Stimulated activated CD8-positive, alpha-beta memory T cell treated with anti-CD3 and anti-CD28 coated beads, Interleukin-7, amount 100 ng/mL, for 24 hours (primary cell): ENCODE measurements around the gene HSPA12B.

ENCODE experiments used
- DNase-seq: peaks from one replicate; pipeline ENCODE4 v3.0.0-alpha.2; 2020; ENCODE audit warnings: low read depth

Gene HSPA12B

DNA sequence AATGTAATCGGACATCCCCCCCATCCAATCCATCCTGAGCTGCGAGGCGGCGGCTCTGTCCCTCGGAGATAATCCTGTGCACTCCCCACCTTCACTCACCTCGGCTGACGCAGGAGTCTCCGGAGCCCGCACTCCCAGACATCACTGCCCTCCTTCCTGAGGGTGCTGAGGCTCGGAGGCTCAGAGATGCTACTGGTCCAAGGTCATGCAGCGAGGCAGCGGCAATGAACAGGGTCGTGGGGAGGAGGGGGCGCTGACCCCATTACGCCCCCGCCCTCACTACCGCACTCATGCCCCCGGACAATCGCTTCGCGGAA, 34.6 kb downstream of the HSPA12B start:
- DNase-seq, result no peak

DNA sequence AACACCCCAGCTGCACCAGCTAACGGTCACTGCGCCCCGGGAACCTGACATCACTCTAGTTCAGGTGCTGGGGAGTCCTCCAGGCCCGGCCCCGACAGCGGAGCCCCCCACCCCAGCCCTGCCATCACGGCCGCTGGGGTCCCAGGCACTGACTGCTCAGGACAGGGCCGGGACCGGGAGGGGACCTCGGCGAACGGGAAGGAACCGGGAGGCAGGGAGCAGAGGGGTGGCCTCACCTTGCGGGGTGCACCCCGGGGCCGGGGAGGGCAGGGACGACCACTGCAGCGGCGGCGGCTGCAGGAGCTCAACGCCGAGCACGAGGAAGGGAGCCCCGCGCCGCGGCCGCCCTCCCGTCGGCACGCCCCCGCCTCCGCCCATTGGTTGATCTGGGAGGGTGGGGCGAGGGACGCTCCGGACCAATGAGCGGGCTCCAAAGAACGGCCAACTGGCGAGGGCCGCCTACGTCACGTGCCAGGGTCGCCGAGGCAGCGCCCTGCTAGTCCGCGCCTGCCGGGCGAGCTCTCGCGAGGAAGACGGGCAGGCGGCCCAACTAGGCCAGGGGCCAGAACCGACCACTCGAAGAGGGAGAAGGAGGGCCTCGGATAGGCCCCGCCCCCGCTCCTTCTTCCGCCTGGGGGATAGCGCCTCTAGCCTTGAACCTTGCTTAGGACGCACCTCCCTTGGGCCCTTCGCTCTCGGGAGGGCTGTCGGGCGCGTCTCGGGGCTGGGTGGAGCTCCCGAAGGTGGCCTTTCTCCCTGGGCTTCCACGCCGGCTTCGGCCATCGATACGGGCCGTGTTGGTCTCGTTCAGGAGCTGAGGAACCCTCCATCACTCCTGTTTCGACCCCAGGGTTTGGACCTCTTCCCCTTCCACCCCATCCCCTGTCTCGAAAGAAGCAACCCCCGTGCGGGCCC, 35.2 kb downstream of the HSPA12B start, which contains the start of gene ADISSP:
Gene ADISSP (minus strand): TSS at position 327 of the 915 bp plus-strand sequence. CDS start 7,653 bp downstream, outside the sequence.
- DNase-seq, result peak; percentile 90

DNA sequence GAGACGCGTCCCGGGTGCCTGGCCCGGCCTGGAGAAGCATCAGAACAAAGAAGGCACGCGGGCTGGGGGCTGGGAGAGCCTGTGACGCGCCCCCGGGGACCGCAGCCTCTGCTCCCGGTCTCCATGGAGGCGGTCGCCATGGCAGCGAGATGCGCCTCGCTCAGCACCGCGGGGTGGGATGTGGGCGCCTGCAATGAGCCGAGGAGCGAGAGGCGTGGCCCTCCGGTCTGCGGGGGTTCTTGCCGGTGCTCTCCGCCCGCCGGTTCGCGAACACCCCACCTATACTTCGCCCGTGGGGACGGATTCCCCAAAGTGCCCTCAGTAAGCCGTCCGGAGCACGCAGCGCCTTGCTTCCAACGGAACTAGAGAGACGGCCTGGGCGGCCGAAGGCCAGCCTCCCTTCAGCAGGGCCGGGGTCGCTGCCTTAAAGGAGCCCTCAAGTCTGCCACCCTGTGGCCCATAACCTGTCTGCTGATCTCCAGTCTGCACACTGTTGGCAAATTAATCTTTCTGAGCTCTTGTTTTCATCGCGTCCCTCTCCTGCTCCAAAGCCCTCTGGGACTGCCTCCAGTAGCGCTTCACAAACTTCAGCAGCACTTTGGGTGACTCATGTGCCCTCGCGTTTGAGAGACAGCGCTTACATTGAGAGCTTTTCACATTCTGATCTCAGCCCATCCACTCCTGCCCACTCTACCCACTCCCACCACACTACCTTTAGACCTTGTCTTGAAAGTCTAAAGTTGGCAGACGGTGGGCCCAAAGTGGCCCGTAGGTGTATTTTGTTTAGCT, 36.1 kb downstream of the HSPA12B start:
- DNase-seq, result peak; percentile 65

DNA sequence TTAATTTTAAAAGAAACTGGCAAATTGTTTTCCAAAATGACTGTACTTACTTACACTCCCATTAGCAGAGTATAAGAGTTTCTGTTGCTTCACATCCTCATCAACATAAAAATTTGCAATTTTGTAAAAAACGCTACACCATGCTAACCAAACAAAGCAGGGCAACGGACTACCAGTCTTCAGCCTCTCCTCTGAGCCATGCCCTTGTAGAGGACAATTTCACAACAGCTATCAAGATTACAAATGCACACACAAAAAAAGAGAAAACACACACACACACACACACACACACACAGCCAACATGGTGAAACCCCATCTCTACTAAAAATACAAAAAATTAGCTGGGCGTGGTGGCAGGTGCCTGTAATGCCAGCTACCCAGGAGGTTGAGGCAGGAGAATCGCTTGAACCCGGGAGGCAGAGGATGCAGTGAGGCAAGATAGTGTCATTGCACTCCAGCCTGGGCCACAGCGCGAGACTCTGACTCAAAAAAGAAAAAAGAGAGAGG, 39.1 kb downstream of the HSPA12B start:
- no peak for DNase-seq

DNA sequence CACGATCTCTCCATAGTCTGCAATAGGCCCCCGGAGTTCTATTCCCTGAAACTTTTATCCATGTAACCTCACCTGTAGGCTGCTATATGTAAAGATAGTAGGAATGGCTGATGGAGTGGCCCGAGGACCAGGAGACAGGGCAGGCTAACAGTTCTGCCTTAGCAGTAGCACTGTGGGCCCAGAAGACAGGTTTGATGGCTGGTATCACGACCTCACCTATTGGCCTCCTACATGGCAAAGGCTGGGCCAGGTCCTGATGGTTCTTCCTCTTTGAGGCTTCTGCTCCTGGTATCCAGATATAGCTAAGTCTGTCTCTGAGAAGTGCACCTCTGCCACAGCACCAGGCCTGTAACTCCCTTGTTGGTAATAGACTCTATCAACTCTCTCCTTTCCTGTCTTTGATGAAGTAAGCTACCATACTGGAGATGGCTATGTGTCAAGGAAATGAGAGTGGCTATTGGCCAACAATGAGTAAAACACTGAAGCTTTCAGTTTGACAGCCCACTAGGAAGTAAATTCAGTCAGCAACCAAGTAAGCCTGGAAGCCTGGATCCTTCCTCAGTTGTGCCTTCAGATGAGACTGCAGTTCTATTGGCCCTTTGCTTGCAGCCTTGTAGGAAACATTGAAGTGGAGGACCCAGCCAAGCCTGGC, 43.1 kb downstream of the HSPA12B start:
- no peak for DNase-seq

DNA sequence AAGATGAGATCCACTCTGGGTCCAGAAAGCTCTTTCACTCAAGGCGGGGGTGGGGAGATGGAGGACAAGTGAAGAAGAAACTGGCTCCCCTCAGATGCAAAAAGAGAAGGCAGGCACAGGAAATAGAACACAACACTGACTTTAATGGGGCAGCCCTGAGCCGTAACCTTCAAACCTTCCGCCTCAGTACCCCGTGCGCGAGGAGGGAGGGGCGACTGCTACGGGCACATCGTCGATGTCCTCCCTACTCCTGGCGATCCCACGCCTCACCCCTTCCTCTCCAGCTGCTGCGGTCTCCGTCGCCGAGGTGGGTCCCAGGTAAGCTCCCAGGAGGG, 44.9 kb downstream of the HSPA12B start:
- no peak for DNase-seq

DNA sequence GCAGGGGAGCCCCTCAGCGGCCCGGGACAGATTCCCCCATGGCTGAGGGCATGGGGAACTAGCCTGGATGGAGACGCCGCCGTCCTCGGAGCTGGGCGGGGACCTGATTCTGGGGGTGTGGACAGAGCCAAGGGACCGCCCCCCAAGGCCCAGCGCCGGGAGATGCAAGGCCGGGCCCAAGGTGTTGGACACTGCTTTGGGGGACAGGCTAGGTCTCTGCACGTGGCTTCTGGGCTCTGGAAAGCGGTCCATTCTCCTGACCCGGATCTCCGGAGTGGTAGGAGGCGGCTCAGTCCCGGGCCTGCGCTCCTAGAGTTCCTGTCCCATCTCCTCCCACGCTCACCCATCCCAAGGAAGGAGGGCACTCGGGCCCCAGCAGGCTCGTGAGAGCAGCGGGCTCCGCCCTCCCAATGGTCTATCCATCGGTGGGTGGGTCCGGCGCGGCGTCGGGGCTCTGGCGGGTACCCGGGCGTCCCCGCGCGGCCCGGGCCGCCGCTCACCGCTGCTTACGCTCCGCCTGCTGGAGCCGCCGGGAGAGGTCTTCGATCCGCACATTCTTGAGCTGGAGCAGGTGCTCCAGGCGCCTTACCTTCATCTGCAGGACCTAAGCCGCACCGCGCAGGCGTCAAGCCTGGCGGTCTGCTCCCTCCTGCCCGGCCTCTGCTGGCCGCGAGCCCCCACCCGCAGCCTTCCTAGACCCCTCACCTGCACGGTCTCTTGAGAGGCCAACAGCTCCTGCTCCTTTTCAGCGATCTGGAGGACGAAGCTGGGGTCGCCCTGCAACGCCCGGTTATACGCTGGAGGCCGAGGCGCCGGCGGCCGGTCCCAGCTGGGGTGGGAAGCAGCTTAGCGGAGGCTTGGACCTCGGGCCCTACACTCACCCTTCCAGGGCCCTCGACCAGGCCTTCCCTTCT, 45.5 kb downstream of the HSPA12B start:
- no peak for DNase-seq

DNA sequence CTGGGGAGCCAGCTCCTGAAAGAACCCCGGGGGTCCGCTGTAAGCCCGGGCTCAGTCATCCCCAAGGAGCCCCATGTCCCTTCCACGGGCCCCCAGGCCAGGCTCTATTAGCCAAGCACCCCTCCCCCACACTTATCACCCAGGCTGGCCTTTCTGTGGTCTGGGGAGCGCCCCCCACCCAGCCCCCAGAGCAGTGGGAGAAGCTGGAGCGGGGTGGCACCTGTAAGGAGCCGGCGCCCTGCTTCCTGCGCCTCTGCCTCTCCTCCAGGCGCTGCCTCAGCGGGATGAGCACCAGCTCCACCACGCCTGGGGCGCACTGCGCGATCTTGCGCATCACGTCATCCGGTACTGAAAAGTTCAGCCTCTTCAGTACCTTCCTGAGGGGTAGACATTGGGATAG, 46.5 kb downstream of the HSPA12B start:
- DNase-seq, result no peak

DNA sequence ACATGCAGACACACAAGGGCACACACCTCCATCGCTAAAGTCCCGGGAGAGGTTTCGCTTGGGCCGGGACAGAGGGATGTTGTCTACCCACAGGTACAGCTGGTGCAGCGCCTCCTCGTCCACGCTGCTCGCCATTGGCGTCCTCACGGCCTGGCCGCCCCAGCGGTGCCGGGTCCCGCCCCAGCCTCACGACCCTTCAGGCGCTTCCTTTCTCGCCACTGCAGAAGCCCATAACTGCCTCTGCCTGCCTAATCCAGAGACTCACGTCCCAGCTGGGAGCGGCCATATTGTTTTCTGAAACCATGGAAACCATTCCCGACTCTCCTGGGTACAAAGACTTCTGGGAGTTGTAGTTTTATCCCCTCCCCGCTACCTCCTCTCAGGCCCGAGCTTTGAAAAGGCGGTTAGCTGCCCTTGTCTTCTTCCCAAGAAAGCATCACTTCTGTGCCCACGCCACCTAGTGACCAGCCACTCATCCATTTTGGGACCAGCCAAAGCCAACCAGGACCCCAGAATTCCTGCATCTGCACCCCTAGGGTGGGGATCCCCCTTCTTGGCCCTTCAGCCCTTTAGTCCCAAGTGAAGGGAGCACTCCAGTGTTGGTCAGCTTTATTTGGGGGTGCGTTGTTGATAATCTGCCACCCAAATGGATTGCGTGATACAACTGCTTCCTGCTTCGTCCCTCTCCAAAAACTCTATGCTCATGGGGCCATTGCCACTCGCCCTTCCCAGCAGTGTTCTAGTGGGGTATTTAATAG, 48.8 kb downstream of the HSPA12B start, which contains the start of gene SPEF1:
Gene SPEF1 (minus strand): TSS at position 296 of the 758 bp plus-strand sequence. CDS start 161 bp downstream, at position 135.
- no peak for DNase-seq

DNA sequence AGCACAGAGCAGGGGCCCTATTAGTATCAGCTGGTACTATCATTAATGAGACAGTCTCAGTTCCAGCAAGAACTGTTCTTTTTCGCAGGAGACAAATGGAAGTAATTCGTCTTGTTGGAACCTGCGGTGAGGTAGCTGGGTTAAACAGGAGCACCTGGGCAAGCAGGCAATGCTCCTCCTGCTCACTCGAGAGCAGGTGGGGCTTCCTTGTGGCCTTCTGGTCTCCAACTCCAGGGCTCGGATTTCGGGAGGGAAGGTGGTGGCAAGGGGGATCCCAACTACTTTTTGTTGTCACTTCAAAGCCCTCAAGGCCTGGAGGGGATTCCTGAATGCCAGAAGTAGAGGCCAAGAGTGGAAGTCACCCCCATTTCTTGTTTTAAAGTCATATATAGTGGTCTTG, 50.1 kb downstream of the HSPA12B start:
- DNase-seq, result no peak

DNA sequence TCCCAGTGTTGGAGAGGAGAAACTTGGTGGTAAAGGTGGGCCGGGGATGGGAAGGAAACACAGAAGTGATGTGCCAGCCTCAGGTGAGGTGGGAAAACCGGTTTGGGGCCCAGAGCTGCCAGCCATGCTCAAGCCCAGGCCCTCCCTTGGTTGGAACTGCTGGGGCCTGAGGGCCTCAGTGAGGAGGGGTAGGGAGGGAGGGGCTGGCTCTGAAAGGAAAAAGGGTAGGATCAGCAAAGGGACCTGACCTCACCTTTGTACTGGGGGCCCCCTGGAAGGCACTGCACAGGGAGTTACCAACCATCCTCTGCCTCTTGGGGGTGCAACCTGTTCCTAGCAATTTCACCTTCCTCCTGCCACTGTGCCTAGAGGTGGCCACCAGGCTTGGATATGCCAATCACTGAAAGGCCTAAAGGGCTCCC, 50.6 kb downstream of the HSPA12B start:
- no peak for DNase-seq

DNA sequence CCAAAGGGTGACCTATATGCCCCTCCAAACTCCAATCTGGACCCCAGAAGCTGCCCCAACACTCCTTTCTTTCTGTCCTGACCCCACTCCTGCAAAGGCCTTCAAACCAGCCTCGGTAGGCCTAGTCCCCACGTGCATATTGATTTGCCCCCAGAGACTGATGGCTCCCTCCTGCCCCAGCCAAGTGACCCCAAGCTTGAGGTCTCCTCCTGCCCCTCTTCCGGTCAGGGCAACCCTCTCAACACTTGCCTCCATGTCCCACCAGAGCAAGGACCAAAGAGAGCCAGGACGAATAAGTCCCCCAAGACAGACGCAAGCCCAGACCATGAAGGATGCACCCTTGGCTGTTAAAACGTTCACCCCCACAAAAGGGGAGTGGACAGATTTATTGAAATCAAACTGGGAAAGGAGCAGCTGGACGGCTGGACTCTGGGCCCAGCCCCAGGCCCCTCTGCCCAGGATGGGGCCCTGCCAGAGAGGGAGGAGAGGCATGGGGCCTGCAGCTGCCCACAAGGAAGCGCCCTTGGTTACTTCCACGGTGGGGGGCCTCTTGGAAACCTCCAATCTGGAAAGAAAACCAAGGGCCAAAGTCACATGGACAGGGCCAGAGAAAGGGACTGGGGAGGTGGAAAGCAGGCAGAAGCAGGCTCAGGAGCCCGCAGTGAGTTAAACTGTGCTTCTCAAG, 51.2 kb downstream of the HSPA12B start:
- no peak for DNase-seq

DNA sequence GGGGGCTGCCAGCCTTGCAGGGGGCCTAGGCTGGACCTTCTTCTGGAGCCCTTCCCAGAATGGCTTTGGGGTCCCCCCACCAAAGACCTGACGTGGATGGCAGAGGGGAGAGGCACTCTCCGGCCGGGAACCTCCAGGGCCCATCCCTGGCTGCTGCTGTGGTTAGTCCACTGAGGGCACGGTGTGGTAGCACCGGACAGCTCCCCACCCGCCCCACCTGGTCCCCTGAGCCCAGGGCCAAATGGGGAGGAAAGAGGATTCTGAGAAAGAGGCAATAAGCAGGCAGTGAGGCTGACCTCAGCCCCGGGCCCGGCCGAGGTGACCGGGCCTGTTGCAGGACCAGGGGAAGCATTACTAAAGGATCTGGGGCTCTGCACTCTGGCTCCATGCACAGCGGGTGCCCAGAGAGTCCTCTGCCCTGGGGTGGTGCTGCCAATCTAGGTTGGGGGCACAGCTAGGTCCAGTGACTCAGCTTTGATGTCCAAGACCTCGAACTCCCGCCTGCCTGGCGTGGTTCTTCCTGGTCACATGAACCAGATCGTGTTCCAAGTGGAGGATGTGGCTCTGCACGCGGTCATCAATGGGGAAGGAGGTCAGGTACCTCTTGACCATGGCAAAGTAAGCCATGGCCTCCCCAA, 51.9 kb downstream of the HSPA12B start:
- no peak for DNase-seq

DNA sequence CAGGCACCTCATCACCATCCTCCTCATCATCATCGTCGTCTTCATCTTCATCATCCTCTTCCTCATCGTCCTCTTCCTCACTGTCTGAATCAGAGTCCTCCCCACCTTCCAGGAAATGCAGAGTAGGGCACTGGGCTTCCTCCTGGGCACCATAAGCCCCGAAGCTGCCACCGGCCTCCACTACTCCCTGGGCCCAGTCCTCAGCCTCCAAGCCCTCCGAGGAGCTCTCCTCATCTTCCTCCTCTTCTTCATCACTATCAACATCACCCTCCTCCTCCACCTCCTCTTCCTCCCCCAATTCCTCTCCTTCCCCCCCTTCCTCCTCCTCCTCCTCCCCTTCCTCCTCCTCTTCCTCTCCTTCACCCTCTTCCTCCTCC, 52.4 kb downstream of the HSPA12B start:
- no peak for DNase-seq

DNA sequence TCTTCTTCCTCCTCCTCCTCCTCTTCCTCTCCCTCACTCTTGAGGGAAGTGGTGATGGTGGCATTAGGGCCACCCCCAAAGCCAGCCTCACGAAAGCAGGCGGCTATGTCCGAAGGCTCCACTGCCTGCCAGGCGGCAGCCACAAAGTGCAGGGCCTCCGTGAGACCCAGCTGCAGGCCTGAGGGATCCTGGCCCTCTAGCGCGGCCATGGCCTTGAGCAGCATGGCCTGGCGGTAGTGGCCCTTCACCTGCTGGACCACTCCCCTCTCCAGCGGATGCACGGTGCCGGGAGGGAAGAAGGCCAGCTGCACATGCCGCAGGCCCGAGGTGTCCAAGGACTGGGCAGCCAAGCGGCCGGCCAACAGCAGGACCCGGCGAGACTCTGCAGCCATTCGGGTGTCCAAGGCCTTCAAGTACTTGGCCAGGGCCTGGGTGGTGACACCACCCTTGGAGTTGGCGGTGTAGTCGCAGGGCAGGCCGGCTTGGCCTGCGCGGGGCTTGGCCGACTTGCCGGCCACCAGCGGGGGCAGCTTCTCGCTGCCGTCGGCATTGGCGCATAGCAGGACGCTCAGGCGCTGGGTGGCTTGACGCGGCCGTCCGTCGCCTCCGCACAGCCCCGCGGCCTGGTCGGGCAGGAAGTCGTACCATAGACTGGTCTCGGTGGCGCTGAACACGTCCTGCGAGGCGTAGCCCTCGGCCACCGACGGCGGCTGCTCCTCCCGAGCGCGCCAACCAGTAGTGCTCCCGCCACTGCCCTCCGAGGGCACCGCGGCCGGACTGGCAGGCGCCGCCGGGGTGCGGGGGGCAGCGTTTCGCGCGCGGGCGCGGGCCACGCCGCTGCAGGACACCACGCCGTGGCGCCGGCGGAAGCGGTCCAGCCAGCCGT, 53.0 kb downstream of the HSPA12B start:
- no peak for DNase-seq

DNA sequence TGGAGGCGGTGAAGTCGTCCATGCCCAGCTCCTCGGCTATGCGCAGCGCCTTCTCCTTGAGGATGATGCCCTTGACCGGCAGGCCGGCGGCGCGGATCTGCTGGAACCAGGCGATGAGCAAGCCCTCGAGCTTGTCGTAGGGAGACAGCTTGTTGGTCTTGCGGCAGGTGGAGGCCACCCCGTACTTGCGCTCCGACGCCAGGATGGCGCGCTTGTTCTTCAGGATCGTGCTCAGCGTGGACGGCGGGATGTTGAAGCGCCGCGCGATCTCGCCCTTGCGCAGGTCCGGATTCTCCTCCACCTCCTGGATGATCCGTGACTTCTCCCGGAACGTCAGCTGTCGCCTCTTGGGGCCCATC, 53.6 kb downstream of the HSPA12B start:
- DNase-seq, result no peak

DNA sequence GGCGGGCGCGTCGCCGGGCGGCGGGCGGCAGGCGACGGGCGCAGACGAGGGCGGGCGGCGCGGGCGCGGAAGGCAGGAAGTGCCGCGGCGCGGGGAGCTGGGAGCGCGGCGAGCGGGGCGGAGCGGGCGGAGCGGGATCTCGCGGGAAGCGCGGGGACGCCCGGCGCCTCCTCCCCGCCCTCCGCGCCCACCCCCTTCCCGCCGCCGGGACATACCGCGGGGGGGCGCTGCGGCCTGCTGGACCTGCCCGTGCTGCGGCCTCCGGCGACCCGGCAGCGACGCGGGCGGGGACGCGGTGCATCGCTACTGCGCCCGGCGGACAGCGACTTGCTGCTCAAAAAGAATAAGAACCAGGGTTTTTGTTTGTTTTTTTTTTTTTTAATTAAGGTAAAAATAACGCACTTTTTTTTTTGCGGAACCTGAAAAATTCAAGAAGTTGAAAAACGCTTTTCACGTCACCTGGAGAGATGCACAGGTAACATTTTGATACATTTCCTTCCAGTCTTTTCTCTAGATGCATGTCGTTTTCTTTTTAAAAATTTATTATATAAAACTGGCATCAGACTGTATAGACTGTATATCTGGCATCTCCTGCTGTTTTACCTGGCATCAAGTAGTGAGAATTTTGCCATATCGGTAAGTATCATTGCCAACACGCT, 54.3 kb downstream of the HSPA12B start, which contains the start of gene CENPB:
Gene CENPB (minus strand): TSS at position 76 of the 659 bp plus-strand sequence. CDS start 257 bp downstream, outside the sequence.
- peak; percentile 74 for DNase-seq
